Measurements from ENCODE around the gene UROS. TPM values are rescaled to one million over a fixed set of nuclear protein-coding genes. Genes with fewer than 3 reads are reported as not detected.

The UROS gene
- total and polyA plus RNA-seq, 2 donors (not counting 3 experiments of a cell fraction or from before 2014, with no cell fraction given) = 38.4 to 42.0 TPM

- no peaks in the 10 kb centered on the region for H3K27me3 ChIP-seq (ENCODE audit: control insufficient read depth in 2 of 2, insufficient read depth in 2 of 2, low read length in 2 of 2)
- ChIA-PET CTCF (interaction anchor here (1.1 to 1.6 kb wide), 3 partner anchors 11 to 68 kb away, joined by 3 to 5 read pairs (median 4); no protein-coding TSS in a partner anchor), POLR2A (no interaction called here)
- peaks cover 4 to 10% of the 10 kb centered on the region in 2 experiments for H3K36me3 ChIP-seq (ENCODE audit: control insufficient read depth in 2 of 2, extremely low read depth in 1 of 2, insufficient read depth in 2 of 2, low read length in 2 of 2)
- dilution Hi-C loops (cut with MboI; ENCODE audit: extremely low pct_ligation_motif_present, low sequenced_read_pairs) = no loop called here
- BruUV-seq (replicated peaks) = no TSS peak
- no peak overlapping the region for H3K27ac ChIP-seq (ENCODE audit: insufficient read depth, low read depth, low read length)
- DNase-seq (ENCODE audit: low read depth, low spot score) (no peak), FAIRE-seq (no peak)
- H3K9ac ChIP-seq (replicated peaks; ENCODE audit: extremely low read depth, insufficient read depth, low read length) = no peak overlapping the region
- H3K4me2 ChIP-seq (ENCODE audit: insufficient read depth, low read length) = no peak overlapping the region
- H3K9me1 ChIP-seq (replicated peaks; ENCODE audit: control insufficient read depth, extremely low read depth, insufficient read depth, low read length) = no peaks in the 10 kb centered on the region
- H3K4me3 ChIP-seq (replicated peaks in 1 of 3; ENCODE audit: insufficient read depth in 1 of 3, low read depth in 1 of 3, low read length in 3 of 3) = no peak overlapping the region
- no peaks in the 10 kb centered on the region for H3K79me2 ChIP-seq (ENCODE audit: control insufficient read depth, insufficient read depth, low read length)
- intact Hi-C loops (cut with micrococcal nuclease) = loop anchor here (5.0 kb wide), 1 partner anchor 731 kb away; no protein-coding TSS in a partner anchor
- TF ChIP-seq JUN (IDR thresholded peaks at IDR 0.05; ENCODE audit: borderline replicate concordance, insufficient read depth, insufficient read length, low read depth) (no peak), POLR2A (IDR thresholded peaks at IDR 0.05; ENCODE audit: low read depth, low read length) (no peak), MAX (IDR thresholded peaks at IDR 0.05; ENCODE audit: insufficient read depth, insufficient read length) (no peak), GATA2 (IDR thresholded peaks at IDR 0.05; ENCODE audit: insufficient read depth, insufficient read length, low read depth, low read length) (no peak), MYC (IDR thresholded peaks at IDR 0.05; ENCODE audit: low read depth, low read length) (no peak), FOS (IDR thresholded peaks at IDR 0.05; ENCODE audit: borderline replicate concordance, insufficient read depth, low read length) (no peak), POLR2AphosphoS5 (IDR thresholded peaks at IDR 0.05; ENCODE audit: insufficient read depth, low read depth, low read length) (no peak), EZH2 (IDR thresholded peaks at IDR 0.05; ENCODE audit: borderline replicate concordance, low read depth, low read length, severe bottlenecking) (no peak)
- TF ChIP-seq, protein P1, sequence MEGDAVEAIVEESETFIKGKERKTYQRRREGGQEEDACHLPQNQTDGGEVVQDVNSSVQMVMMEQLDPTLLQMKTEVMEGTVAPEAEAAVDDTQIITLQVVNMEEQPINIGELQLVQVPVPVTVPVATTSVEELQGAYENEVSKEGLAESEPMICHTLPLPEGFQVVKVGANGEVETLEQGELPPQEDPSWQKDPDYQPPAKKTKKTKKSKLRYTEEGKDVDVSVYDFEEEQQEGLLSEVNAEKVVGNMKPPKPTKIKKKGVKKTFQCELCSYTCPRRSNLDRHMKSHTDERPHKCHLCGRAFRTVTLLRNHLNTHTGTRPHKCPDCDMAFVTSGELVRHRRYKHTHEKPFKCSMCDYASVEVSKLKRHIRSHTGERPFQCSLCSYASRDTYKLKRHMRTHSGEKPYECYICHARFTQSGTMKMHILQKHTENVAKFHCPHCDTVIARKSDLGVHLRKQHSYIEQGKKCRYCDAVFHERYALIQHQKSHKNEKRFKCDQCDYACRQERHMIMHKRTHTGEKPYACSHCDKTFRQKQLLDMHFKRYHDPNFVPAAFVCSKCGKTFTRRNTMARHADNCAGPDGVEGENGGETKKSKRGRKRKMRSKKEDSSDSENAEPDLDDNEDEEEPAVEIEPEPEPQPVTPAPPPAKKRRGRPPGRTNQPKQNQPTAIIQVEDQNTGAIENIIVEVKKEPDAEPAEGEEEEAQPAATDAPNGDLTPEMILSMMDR (IDR thresholded peaks at IDR 0.05; ENCODE audit: extremely low read depth in 1 of 2, insufficient read depth in 1 of 2, low read depth in 1 of 2, low read length in 2 of 2) = no peak
- no peaks in the 10 kb centered on the region for H3K9me3 ChIP-seq (replicated peaks; ENCODE audit: control insufficient read depth, insufficient read depth, low read length)
- no peaks in the 10 kb centered on the region for H4K20me1 ChIP-seq (replicated peaks; ENCODE audit: control insufficient read depth, extremely low read depth, insufficient read depth, low read length)
- H3K4me1 ChIP-seq (ENCODE audit: control insufficient read depth, extremely low read depth, insufficient read depth, low read length) = no peaks in the 10 kb centered on the region
- no peak overlapping the region for H2AFZ ChIP-seq (ENCODE audit: low read depth, low read length)
Measured at GRCh38 chr10:125866421-125867029, 43.5 kb upstream of the UROS start.

All from endothelial cell of umbilical vein (primary cell).